D721Med (cell line): ENCODE measurements around the gene INO80.
"Not testable (repeated sequence)": the region's sequence is repeated elsewhere in the genome, so short reads cannot be mapped to it uniquely, and the experiment has no call there.

Experiments used
- DNase-seq: peaks from one replicate; pipeline ENCODE4 v3.0.0; 2011; ENCODE audit warnings: low spot score; ENCODE audit not compliant: insufficient read length
- FAIRE-seq: peaks from 2 replicates; lab custom pipeline; 2011; peaks lifted over from hg19 to GRCh38; lab: Jason Lieb, UNC
- TF ChIP-seq, protein P1 (sequence below): IDR thresholded peaks from 2 replicates; pipeline ENCODE4 v1.5.1; 2012; ENCODE audit warnings: mild to moderate bottlenecking, control low read depth; ENCODE audit not compliant: insufficient read depth; ENCODE audit errors: missing control alignments

Gene INO80

DNA sequence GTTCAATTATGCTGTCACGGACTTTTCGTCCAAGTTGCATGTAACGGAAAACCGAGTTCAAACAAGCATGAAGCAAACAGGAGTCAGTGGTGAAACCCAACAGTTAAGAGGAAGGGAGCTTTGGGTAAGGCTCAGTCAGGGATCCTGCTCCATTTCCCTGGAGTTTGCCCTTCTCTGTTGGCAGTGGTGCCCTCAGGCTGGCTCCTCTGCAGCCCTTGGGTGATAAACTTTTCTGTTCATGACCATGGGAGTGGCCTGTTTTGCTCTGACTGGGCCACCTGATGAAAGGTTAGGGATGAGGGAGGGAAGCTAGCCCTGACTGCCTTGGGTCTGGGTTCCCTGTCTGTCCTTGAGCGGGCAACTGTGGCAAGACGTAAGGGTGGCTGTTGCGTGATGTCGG is 146.7 kb downstream of the INO80 start:
- TF ChIP-seq, protein P1, sequence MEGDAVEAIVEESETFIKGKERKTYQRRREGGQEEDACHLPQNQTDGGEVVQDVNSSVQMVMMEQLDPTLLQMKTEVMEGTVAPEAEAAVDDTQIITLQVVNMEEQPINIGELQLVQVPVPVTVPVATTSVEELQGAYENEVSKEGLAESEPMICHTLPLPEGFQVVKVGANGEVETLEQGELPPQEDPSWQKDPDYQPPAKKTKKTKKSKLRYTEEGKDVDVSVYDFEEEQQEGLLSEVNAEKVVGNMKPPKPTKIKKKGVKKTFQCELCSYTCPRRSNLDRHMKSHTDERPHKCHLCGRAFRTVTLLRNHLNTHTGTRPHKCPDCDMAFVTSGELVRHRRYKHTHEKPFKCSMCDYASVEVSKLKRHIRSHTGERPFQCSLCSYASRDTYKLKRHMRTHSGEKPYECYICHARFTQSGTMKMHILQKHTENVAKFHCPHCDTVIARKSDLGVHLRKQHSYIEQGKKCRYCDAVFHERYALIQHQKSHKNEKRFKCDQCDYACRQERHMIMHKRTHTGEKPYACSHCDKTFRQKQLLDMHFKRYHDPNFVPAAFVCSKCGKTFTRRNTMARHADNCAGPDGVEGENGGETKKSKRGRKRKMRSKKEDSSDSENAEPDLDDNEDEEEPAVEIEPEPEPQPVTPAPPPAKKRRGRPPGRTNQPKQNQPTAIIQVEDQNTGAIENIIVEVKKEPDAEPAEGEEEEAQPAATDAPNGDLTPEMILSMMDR = no peak
- no peak for FAIRE-seq

DNA sequence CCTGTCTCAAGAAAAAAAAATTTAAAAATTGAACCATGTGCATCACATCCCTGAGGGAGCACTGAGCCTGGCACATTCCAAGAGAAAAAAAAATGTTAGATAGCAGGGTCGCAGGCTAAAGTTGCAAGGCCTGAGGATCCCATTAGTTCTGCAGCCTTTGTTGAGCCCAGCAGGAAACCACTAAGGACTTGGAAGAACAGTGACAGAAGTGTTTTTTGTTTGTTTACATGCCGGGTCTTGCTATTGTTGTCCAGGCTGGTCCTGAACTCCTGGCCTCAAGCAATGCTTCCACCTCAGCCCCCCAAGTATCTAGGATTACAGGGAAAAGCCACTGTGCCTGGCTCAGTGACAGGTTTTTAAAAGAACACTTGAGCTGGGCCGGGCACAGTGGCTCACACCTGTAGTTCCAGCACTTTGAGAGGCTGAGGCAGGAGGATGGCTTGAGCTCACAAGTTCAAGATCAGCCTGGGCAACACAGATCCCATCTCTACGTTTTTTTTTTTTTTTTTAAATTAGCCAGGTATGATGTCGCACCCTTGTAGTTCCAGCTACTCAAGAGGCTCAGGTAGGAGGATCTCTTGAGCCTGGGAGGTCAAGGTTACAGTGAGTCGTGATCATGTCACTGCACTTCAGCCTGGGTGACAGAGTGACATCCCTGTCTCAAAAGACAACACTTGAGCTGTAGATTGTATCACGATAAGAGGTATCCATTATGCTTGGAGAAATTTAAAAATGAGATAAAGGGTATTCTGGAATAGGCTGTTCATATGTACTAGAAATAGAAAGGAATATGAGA is 147.6 kb downstream of the INO80 start:
- TF ChIP-seq, protein P1 = no peak
- DNase-seq = no peak
- FAIRE-seq = no peak

More for the DNA sequence above, 146.7 kb downstream of the INO80 start:
- no peak for DNase-seq

DNA sequence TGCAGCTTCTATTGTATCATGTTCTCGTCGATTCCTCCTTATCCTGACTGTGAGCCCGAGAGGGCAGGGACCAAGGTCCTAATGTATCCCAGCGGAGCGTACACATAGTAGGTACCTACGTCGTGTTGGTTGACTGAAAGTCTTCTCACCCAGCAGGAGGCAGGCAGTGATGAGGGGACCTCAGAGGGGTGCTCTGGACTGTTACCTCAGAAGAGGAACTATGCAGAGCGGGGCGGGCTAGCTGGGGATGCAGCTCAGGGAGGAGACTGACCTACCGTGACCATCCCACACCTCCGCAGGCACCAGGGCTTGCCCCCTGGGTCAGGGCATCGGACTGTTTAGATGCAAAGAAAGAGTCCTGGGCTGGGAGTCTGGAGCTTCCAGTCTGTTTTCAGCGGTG is 151.4 kb downstream of the INO80 start:
- FAIRE-seq (no peak), DNase-seq (no peak)
- TF ChIP-seq, protein P1 = no peak

DNA sequence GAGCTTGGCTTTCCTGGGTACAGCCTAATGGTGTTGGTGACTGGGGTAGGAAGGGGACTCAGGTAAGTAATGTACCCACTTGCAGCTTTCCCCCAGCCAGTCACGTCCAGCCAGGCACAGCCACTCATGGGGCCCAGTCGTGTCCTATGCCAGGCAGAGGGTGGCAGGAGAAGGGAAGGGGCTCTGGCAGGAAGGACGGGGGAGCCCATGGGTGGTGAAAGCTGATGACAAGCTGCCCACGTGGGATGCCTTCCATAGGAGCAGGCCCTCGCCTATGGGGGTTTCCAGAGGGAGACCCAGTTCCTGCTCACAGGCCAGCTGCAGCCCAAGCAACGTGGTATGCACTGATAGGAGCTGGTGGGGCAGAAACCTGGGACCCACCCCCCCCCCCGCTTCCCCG is 152.1 kb downstream of the INO80 start:
- TF ChIP-seq, protein P1 = no peak
- FAIRE-seq = no peak

DNA sequence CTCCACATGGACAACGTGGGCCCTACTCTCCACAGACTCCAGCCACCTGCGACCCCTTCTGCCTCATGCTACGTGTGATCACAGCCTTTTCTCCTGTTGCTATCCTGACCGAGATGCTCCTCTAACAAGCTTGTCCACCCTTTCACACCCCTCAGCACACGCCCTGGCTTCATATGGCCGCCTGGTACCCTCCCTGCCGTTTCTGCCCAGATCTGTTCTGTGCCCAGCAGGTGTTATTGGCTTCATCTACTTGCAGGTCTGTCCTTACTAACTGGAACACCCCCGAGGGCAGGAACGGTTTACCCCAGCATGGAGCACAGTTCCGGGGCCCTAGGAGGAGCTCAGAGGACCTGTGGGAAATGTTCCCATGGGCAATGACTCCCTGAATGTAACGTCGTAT is 152.9 kb downstream of the INO80 start:
- DNase-seq (no peak), FAIRE-seq (no peak)
- TF ChIP-seq, protein P1 = no peak

More for the DNA sequence above, 152.1 kb downstream of the INO80 start:
- no peak for DNase-seq

DNA sequence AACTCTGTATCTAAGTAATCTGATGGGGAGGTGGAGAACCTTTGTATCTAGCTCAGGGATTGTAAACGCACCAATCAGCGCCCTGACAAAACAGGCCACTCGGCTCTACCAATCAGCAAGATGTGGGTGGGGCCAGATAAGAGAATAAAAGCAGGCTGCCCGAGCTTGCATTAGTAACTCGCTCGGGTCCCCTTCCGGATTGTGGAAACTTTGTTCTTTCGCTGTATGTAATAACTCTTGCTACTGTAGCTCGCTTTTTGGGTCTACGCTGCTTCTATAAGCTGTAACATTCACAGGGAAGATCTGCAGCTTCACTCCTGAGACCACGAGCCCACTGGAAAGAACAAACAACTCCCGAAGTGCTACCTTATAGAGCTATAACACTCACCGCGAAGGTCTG is 153.8 kb downstream of the INO80 start:
- not testable (repeated sequence) for DNase-seq, FAIRE-seq

DNA sequence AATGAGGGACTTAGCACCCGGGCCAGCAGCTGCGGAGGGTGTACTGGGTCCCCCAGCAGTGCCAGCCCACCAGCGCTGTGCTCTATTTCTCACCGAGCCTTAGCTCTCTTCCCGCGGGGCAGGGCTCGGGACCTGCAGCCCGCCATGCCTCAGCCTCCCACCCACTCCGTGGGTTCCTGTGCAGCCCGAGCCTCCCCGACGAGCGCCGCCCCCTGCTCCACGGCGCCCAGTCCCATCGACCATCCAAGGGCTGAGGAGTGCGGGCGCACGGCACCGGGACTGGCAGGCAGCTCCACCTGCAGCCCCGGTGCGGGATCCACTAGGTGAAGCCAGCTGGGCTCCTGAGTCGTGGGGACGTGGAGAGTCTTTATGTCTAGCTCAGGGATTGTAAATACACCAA is 154.3 kb downstream of the INO80 start:
- FAIRE-seq, DNase-seq: not testable (repeated sequence)

DNA sequence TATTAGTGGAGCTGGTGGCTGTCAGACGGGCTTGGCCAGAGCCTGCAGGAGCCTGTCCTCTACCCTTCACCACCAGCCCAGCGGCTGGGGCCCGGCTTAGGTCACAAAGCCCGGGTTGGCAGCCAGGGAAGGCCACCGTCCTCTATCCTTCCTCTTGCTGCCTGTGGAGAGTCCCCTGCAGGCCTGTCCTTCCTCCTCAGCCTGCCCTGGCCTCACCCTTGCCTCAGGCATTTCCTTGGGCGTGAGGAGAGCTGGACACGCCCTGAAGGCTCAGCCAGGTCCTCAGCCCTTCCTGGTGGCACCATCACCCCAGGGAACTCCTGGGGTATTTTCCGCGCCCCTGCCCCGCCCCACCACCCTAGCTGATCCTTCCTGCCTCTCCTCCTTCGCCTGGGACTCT is 155.2 kb downstream of the INO80 start:
- DNase-seq (no peak), FAIRE-seq (no peak)
- TF ChIP-seq, protein P1 = no peak
